Measurements from ENCODE around the gene ING3. TPM values are rescaled to one million over a fixed set of nuclear protein-coding genes. Genes with fewer than 3 reads are reported as not detected.

ING3 gene
- polyA plus RNA-seq, 1 donor (not counting 4 experiments of a cell fraction or from before 2014, with no cell fraction given), result 9.0 TPM

GRCh38 chr7:120966961-120967360, 16.4 kb downstream of the ING3 start:
- Histone ChIP-seq H3K79me2 (ENCODE audit: control insufficient read depth, insufficient read depth, low read length) (no peaks in the 10 kb centered on the region), H3K9ac (ENCODE audit: control insufficient read depth, extremely low read depth, insufficient read depth, low read length) (no peak overlapping the region), H3K9me3 (ENCODE audit: control insufficient read depth, low read depth, low read length) (no peaks in the 10 kb centered on the region), H2AFZ (ENCODE audit: control insufficient read depth, low read length) (no peak overlapping the region), H4K20me1 (ENCODE audit: control insufficient read depth, extremely low read depth, insufficient read depth, low read length) (no peaks in the 10 kb centered on the region), H3K36me3 (ENCODE audit: control insufficient read depth in 2 of 2, extremely low read depth in 1 of 2, insufficient read depth in 2 of 2, low read length in 2 of 2) (peaks cover 0 to 14% of the 10 kb centered on the region in 2 experiments), H3K4me2 (ENCODE audit: control insufficient read depth, extremely low read depth, insufficient read depth, low read depth, low read length) (no peak overlapping the region), H3K4me1 (ENCODE audit: control insufficient read depth, extremely low read depth, insufficient read depth, low read length) (no peaks in the 10 kb centered on the region), H3K4me3 (ENCODE audit: control insufficient read depth in 2 of 3, extremely low read depth in 1 of 3, insufficient read depth in 2 of 3, low read depth in 1 of 3, low read length in 3 of 3) (no peak overlapping the region), H3K27ac (ENCODE audit: control insufficient read depth, insufficient read depth, low read length) (no peak overlapping the region), H3K27me3 (ENCODE audit: control insufficient read depth, extremely low read depth, insufficient read depth, low read length) (no peaks in the 10 kb centered on the region), H3K9me1 (ENCODE audit: control insufficient read depth, extremely low read depth, insufficient read depth, low read length) (no peaks in the 10 kb centered on the region)
- no peak for TF ChIP-seq EZH2 (IDR thresholded peaks at IDR 0.05; ENCODE audit: low read length)
- TF ChIP-seq CTCF (optimal IDR thresholded peaks at IDR 0.05 in 1 of 3, IDR thresholded peaks at IDR 0.05 in 1 of 3, conservative IDR thresholded peaks at IDR 0.05 in 1 of 3; ENCODE audit: extremely low read depth in 1 of 3, insufficient read depth in 2 of 3, low read length in 3 of 3), result no peak
- dilution Hi-C loops (cut with MboI; ENCODE audit: extremely low pct_ligation_motif_present, low sequenced_read_pairs), result no loop called here
- FAIRE-seq (no peak), DNase-seq (ENCODE audit: low read depth, low spot score) (no peak)

- H3K27ac ChIP-seq (ENCODE audit: control insufficient read depth, insufficient read depth, low read length), result no peak overlapping the region
- H3K79me2 ChIP-seq (ENCODE audit: control insufficient read depth, insufficient read depth, low read length), result no peaks in the 10 kb centered on the region
- H3K4me3 ChIP-seq (ENCODE audit: control insufficient read depth in 2 of 3, extremely low read depth in 1 of 3, insufficient read depth in 2 of 3, low read depth in 1 of 3, low read length in 3 of 3), result no peak overlapping the region
- no peak overlapping the region for H3K9ac ChIP-seq (ENCODE audit: control insufficient read depth, extremely low read depth, insufficient read depth, low read length)
- no peak overlapping the region for H3K4me2 ChIP-seq (ENCODE audit: control insufficient read depth, extremely low read depth, insufficient read depth, low read depth, low read length)
- no peaks in the 10 kb centered on the region for H3K9me1 ChIP-seq (ENCODE audit: control insufficient read depth, extremely low read depth, insufficient read depth, low read length)
- H2AFZ ChIP-seq (ENCODE audit: control insufficient read depth, low read length), result no peak overlapping the region
- H3K27me3 ChIP-seq (ENCODE audit: control insufficient read depth, extremely low read depth, insufficient read depth, low read length), result no peaks in the 10 kb centered on the region
- H3K4me1 ChIP-seq (ENCODE audit: control insufficient read depth, extremely low read depth, insufficient read depth, low read length), result no peaks in the 10 kb centered on the region
- H3K9me3 ChIP-seq (ENCODE audit: control insufficient read depth, low read depth, low read length), result no peaks in the 10 kb centered on the region
- dilution Hi-C loops (cut with MboI; ENCODE audit: extremely low pct_ligation_motif_present, low sequenced_read_pairs), result no loop called here
- H3K36me3 ChIP-seq (ENCODE audit: control insufficient read depth in 2 of 2, extremely low read depth in 1 of 2, insufficient read depth in 2 of 2, low read length in 2 of 2), result peaks cover 0 to 11% of the 10 kb centered on the region in 2 experiments
- no peaks in the 10 kb centered on the region for H4K20me1 ChIP-seq (ENCODE audit: control insufficient read depth, extremely low read depth, insufficient read depth, low read length)
- DNase-seq (ENCODE audit: low read depth, low spot score), result no peak
- no peak for FAIRE-seq
- TF ChIP-seq CTCF (optimal IDR thresholded peaks at IDR 0.05 in 1 of 3, IDR thresholded peaks at IDR 0.05 in 1 of 3, conservative IDR thresholded peaks at IDR 0.05 in 1 of 3; ENCODE audit: extremely low read depth in 1 of 3, insufficient read depth in 2 of 3, low read length in 3 of 3) (no peak), EZH2 (IDR thresholded peaks at IDR 0.05; ENCODE audit: low read length) (no peak)
Measured at GRCh38 chr7:120973849-120974248, 23.3 kb downstream of the ING3 start.

Measured in keratinocyte (primary cell).